Colon (tissue), 2 donors: ENCODE measurements around the gene SLC9A1.

ENCODE experiments used
- FAIRE-seq: peaks from 2 replicates; lab custom pipeline; 2012; peaks lifted over from hg19 to GRCh38; lab: Jason Lieb, UNC
- donor health status: control.
- donor health status: control.

The SLC9A1 gene

DNA sequence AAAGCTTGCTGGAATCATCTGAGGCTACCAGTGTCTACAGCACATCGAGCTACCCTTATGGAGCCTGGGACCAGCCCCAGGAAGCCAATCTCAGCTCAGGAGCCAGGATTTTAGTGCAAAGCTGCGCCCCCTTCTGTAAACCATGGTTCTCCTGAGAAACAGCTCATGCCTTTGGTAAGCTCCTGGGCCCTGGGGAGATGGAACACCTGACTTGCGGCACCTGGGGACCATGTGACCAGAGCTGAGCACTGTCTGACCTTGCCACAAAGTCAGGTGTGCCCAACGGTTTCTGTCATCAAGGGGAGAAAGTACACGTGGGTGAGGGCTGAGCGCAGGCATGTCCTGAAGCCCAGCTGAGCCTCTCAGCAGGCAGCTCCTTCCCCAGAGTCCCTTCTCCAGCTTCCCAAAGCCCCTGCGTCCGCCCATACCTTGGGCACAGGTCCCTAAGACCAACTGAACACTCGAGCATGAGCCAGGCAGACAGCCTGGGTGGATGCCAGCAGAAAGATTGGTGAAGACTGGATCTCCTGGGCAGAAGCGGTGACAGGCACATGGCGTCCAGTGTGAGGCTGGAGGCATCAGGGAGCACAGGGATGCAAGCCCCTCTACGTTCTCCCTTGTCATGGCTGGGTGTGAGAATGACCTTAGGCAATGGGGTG, 84.4 kb downstream of the SLC9A1 start:
- FAIRE-seq: no peak

DNA sequence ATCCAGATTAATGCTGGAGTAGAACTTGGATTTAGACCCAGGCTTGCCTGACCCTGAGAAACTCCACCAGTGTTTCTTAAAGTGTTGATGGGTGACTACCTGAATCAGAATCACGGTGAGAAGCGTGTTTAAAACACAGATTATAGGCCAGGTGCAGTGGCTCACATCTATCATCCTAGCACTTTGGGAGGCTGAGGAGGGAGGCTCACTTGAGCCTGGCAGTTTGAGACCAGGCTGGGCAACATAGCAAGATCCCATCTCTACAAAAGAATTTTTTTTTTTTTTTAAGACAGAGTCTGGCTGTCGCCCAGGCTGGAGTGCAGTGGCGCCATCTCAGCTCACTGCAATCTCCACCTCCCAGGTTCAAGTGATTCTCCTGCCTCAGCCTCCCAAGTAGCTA, 86.0 kb downstream of the SLC9A1 start:
- FAIRE-seq: no peak

DNA sequence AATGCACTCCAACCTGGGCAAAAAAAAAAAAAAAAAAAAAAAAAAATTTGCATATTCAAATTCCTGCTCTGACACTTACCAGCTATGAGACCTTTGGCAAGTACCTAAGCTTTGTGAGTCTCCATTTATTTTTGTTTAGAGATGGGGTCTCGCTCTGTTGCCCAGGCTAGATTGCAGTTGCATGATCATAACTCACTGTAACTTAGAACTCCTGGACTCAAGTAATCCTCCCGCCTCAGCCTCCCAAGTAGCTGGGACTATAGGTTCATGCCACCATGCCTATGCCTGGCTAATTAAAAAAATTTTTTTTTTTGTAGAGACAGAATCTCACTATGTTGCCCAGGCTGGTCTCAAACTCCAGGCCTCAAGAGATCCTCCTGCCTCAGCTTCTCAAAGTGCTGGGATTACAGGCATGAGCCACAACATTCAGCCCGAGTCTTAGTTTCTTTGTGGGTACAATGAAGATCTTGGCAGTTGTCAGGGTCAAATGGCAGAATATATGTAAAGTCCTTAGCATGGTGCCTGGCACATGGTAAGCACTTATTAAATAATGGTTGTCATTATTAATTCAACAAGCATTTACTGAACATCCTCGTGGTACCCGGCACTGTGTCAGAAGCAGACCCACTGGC, 88.8 kb downstream of the SLC9A1 start:
- no peak for FAIRE-seq

DNA sequence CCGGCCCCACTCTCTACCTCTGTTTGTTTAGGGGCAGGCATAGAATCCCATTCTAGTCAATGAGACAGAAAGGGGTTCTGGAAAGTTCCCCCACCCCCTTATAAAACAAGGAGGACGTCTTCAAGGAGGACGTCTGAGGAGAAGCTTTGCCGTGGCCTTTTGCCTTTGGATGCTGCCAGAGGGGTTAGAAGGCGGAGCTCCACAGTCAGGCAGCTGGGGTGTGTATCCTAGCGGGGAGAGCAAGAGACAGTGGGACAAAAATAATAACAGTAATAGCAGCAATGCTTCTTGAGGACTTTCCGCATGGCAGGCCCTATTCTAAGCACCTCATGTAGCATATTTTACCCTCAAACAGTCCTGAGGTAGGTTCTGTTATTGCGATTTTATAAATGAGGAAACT, 94.0 kb downstream of the SLC9A1 start:
- no peak for FAIRE-seq

DNA sequence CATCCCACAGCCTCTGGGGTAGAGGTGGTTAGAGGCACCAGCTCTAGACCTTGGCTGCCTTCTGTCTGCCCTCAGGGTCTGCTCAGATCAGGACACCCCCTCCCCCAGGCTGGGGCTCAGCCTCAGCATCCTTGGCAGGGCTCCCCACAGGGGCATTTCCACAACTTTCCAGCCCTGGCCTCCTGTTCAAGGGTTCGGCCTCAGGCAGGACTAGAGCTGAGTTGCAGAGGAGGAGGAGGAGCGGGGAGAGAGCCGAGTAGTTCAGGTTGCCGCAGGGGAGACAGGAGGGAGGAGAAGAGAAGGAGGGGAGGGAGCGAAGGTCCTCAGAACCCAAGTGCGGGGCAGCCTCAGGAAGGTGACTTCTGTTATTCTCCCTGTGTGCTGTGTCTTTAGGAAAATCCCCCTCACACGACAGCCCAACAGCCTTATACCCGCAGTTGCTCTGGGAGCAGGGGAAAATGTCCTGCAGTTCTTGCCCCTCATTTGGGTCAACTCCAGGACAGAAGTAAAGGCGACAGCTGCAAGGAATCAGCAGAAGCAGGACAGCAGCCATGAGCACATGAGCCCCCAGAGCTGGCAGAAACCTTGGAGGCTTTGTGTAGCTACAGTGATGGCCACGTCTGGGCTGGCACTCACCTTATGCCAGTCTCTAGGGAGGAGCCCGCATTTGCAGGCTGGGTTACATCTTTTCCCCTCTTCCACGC, 95.8 kb downstream of the SLC9A1 start:
- FAIRE-seq: no peak

DNA sequence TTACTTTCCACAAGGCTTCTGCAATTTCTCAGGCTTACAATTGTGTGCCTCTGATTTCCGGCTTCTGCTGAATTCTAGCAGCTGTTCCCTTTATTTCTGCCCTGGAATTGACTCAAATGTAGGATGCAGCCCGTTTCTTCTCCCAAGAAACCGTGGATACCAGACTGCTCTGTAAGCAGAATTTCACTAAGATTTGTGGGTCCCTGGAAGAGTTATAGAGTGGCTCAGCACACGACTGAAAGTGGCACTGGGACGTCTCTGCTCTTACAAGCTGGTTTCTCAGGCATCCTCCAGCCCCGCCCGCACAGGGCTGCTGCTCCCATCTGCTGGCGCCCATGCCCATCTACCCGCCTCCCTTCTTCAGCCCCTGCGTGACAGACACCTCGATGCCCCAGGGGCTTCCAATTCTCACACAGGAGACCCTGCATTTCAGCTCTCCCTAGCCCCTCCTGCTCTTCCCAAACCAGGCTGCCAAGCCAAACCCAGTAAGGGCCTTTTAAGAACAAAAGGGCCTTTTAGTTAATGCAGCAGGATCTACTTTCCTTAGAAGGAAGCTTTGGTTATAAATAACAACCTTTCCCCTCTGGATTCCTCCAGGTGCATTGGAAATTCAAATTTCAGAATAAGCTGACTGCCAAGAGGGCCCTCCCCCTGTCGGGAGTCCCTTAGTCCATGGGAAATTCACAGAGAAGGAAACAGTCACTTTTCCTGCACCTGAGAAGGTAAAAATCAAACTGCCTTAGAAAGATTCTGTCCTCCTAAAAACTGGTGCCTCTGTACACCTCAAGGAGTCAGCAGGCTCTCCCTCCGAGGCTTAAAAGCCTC, 96.9 kb downstream of the SLC9A1 start:
- no peak for FAIRE-seq

DNA sequence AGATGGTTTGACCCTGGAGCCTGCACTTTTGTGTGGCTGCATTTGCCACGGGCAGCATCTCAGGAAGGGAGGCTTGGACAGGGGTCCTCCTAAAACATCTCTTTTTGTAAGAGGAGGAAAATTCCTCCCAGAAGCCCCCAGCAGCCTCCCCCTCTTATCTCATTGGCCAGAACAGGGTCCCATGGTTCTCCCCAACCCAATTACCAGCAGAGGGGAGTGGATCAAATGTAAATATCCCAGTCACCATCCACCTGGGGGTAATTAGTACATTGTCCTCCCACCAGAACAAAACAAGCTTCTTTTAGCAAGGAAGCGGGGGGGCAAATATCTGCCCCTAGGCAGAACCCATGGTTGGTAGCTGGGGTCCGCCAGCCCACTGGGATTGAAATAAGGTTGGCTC, 97.5 kb downstream of the SLC9A1 start:
- no peak for FAIRE-seq

DNA sequence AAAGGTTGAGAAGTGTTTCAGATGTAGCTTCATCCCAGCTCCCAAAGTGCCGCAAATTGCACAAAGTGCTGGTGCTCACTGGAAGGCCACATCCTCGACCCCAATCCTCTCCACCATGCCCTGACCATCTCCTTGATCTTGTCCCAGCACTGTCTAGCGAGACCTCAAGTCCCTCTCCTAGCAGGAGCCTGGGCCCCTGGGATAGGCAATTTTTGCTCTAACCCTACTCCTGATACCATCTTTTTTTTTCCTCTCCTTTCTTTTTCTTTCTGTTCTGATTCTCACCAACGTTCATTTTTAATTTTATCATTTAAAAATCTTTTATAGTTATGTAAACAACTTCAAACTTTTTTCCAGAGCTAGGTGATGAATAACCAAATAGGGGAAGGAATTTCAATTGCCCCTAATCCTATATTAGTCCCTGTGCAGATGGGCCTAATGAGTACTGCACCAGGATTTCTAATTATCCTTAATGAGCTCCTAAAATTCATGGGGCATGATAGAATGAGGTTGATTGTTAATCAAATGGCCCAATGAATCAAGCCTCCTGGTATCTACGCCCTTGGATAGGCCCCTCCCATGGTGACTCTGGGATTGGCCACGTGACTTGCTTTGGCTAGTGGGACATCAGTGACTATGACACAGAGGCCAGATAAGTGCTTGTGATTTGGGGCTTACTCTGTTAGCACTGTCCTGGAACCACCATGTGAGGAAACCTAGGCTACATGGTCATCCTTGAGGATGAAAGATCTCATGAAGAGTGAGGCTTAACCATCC, 100.8 kb downstream of the SLC9A1 start:
- no peak for FAIRE-seq

DNA sequence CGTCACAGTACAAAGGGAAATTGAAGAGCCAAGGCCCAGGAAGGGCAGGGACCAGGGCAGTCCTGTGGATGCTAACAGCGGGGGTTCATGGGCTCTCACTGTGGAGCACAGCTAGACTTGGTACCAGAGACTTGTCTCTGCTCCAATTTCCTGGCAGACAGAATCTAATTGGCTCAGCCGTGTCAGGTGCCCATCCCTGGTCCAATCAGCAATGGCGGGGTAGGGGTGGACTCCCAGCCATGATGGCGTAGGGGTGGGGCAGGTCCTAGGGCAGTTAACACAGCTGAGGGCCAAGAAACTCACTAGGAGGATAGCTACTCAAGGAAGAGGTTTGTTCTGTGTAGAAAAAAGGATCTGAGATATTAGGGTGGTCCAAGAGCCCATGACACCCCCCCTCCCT, 102.4 kb downstream of the SLC9A1 start:
- FAIRE-seq: no peak

DNA sequence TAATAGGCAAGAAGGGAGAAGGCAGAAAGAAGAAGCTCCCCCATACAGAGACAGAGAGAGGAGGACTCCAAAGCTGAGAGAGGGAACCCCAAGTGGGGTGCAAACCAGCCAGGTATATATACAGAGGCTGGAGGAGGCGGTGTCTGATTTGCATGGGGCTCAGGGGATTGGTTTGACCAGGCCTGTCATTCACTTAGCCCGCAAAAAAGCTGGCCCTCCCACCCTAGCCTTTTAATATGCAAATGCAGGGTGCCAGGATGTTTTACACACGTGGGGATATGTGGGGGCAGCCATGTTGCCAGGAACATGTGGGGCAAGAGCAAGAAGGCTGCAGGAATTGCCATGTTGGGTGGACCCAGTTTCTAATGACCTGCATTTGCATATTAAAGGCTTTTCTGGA, 105.3 kb downstream of the SLC9A1 start:
- FAIRE-seq: no peak

DNA sequence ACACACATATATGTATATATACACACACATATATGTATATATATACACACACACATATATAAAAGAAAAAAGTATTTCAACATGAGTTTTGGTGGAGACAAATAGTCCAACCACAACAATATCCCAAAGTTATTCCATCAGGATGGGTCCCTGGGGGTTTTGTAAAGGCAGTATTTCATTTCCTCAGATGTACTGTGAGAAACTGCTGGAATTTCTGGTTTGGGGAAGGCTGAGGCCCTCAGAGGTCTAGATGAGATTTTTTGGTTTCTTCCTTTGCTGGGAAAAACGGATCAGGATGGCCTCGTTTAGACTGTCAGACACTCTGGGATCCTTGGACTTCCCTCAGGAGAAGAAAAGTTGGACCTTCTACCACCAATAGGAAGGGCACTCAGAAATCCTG, 105.8 kb downstream of the SLC9A1 start:
- no peak for FAIRE-seq
